ENCODE measurements around the gene TMCC1. TPM values are rescaled to one million over a fixed set of nuclear protein-coding genes. Genes with fewer than 3 reads are reported as not detected.
"Not testable (repeated sequence)": the region's sequence is repeated elsewhere in the genome, so short reads cannot be mapped to it uniquely, and the experiment has no call there.

Gene TMCC1
- total RNA-seq, 1 donor from 2014 or later, result 36.9 TPM

DNA sequence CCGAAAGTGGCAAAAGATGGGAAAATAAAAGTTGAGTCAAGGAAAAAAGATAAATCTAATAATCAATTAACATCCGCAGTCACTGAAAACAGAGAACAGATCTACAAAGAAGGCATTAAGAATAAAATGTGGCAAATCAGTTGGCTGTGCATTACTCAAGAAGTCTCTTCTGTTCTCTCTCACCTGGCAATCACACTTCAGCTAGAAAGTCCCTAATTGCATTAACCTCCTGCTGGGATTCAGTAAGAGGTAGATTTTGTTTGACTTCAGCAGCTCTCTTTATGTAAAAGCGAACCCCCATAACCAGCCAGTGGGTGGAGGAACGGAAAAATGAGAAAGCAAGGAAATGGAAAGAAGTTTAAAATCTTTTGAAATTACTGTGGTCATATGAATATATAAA, 192.3 kb downstream of the TMCC1 start:
- Mint-ChIP-seq H3K27me3 (ENCODE audit: low read depth) (no peaks in the 10 kb centered on the region), H3K27ac (ENCODE audit: unreplicated experiment) (no peak overlapping the region), H3K4me3 (no peak overlapping the region), H3K9me3 (peaks cover 14% of the 10 kb centered on the region), H3K36me3 (ENCODE audit: low read depth) (peaks cover 16% of the 10 kb centered on the region), H3K4me1 (peaks cover 30% of the 10 kb centered on the region)
- TF ChIP-seq, protein P1, sequence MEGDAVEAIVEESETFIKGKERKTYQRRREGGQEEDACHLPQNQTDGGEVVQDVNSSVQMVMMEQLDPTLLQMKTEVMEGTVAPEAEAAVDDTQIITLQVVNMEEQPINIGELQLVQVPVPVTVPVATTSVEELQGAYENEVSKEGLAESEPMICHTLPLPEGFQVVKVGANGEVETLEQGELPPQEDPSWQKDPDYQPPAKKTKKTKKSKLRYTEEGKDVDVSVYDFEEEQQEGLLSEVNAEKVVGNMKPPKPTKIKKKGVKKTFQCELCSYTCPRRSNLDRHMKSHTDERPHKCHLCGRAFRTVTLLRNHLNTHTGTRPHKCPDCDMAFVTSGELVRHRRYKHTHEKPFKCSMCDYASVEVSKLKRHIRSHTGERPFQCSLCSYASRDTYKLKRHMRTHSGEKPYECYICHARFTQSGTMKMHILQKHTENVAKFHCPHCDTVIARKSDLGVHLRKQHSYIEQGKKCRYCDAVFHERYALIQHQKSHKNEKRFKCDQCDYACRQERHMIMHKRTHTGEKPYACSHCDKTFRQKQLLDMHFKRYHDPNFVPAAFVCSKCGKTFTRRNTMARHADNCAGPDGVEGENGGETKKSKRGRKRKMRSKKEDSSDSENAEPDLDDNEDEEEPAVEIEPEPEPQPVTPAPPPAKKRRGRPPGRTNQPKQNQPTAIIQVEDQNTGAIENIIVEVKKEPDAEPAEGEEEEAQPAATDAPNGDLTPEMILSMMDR (conservative IDR thresholded peaks at IDR 0.05), result no peak
- DNase-seq (ENCODE audit: low read depth, low spot score), result no peak

DNA sequence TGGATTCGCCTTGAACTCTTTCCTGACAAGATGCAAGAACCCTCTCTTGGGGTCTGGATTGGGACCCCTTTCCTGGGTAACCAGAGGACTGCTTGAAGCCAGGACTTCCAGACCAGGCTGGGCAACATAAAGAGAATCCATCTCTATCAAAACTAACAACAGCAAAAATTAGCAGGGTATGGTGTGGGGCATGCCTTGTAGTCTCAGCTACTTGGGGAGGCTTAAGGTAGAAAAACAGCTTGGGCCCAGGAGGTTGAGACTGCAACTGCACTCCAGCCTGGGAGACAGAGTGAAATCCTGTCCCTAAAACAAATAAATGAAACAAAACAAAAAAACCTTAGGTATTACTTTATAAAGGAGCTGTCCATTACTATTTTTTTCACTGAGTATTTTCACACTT, 193.9 kb downstream of the TMCC1 start:
- Mint-ChIP-seq H3K9me3 (peaks cover 21% of the 10 kb centered on the region), H3K27ac (ENCODE audit: unreplicated experiment) (peak overlapping the region; percentile 47), H3K27me3 (ENCODE audit: low read depth) (no peaks in the 10 kb centered on the region), H3K36me3 (ENCODE audit: low read depth) (peaks cover 25% of the 10 kb centered on the region), H3K4me3 (no peak overlapping the region), H3K4me1 (peaks cover 30% of the 10 kb centered on the region)
- TF ChIP-seq, protein P1 (conservative IDR thresholded peaks at IDR 0.05), result no peak
- no peak for DNase-seq (ENCODE audit: low read depth, low spot score)

DNA sequence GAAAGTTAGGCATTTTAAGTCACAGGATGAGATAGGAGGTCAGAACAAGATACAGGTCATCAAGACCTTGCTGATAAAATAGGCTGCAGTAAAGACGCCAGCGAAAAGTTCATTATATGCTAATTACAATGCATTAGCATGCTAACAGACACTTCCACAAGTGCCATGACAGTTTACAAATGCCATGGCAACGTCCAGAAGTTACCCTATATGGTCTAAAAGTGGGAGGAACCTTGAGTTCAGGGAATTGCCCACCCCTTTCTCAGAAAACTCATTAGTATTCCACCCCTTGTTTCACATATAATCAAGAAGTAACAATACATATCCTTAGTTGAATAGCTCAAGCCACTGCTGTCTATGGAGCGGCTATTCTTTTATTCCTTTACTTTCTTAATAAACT, 194.3 kb downstream of the TMCC1 start:
- DNase-seq (ENCODE audit: low read depth, low spot score), result no peak
- H3K4me1 Mint-ChIP-seq, result peaks cover 30% of the 10 kb centered on the region
- H3K27ac Mint-ChIP-seq (ENCODE audit: unreplicated experiment), result peak overlapping the region; percentile 47
- peak overlapping the region; percentile 33 for H3K4me3 Mint-ChIP-seq
- peaks cover 25% of the 10 kb centered on the region for H3K36me3 Mint-ChIP-seq (ENCODE audit: low read depth)
- peaks cover 21% of the 10 kb centered on the region for H3K9me3 Mint-ChIP-seq
- TF ChIP-seq, protein P1 (conservative IDR thresholded peaks at IDR 0.05), result no peak
- H3K27me3 Mint-ChIP-seq (ENCODE audit: low read depth), result no peaks in the 10 kb centered on the region

DNA sequence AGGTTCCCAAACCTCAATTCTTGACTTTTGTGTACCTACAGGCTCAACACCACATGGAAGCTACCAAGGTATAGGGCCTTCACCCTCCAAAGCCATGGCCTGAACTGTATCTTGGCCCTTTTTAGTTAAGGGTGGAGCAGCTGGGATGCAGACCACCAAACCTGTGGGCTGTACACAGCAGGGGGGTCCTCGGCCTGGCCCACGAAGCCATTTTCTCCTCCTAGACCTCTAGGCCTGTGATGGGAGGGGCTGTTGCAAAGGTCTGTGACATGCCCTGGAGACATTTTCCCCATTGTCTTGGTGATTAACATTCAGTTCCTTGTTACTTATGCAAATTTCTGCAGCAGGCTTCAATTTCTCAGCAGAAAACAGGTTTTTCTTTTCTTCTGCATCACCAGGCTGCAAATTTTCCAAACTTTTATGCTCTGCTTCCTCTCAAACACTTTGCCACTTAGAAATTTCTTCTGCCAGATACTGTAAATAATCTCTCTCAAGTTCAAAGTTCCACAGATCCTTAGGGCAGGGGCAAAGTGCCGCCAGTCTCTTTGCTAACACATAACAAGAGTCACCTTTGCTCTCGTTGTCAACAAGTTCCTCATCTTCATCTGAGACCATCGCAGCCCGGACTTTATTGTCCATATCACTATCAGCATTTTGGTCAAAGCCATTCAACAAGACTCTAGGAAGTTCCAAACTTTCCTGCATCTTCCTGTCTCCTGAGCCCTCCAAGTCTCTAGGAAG, 196.1 kb downstream of the TMCC1 start:
- H3K9me3 Mint-ChIP-seq, result peaks cover 21% of the 10 kb centered on the region
- peaks cover 25% of the 10 kb centered on the region for H3K36me3 Mint-ChIP-seq (ENCODE audit: low read depth)

GRCh38 chr3:129696430-129696829, 197.1 kb downstream of the TMCC1 start:
- Mint-ChIP-seq H3K9me3 (peaks cover 21% of the 10 kb centered on the region), H3K36me3 (ENCODE audit: low read depth) (peaks cover 25% of the 10 kb centered on the region), H3K4me1 (peaks cover 19% of the 10 kb centered on the region)
- DNase-seq (ENCODE audit: low read depth, low spot score); H3K27me3 Mint-ChIP-seq (ENCODE audit: low read depth); H3K27ac Mint-ChIP-seq (ENCODE audit: unreplicated experiment); H3K4me3 Mint-ChIP-seq: not testable (repeated sequence)

More for the DNA sequence above, 196.1 kb downstream of the TMCC1 start:
- no peak for DNase-seq (ENCODE audit: low read depth, low spot score)
- Mint-ChIP-seq H3K27me3 (ENCODE audit: low read depth) (no peaks in the 10 kb centered on the region), H3K4me3 (no peak overlapping the region), H3K27ac (ENCODE audit: unreplicated experiment) (no peak overlapping the region), H3K4me1 (peaks cover 19% of the 10 kb centered on the region)
- TF ChIP-seq, protein P1 (conservative IDR thresholded peaks at IDR 0.05), result no peak

GRCh38 chr3:129695230-129695629, 198.3 kb downstream of the TMCC1 start:
- H3K36me3 Mint-ChIP-seq (ENCODE audit: low read depth), result peaks cover 25% of the 10 kb centered on the region
- H3K9me3 Mint-ChIP-seq, result peaks cover 21% of the 10 kb centered on the region
- no peak overlapping the region for H3K4me3 Mint-ChIP-seq
- peaks cover 16% of the 10 kb centered on the region for H3K4me1 Mint-ChIP-seq
- H3K27ac Mint-ChIP-seq (ENCODE audit: unreplicated experiment), result no peak overlapping the region
- no peaks in the 10 kb centered on the region for H3K27me3 Mint-ChIP-seq (ENCODE audit: low read depth)
- DNase-seq (ENCODE audit: low read depth, low spot score), result no peak
- TF ChIP-seq, protein P1 (conservative IDR thresholded peaks at IDR 0.05), result no peak

Measured in neural crest cell (in vitro differentiated cells).